Measurements from ENCODE around the gene DEPDC1. TPM values are rescaled to one million over a fixed set of nuclear protein-coding genes. Genes with fewer than 3 reads are reported as not detected.
A peak's percentile ranks its signal among the peaks of the same experiment; 100 is the strongest.

The DEPDC1 gene
- total RNA-seq, 1 experiment from 2014 or later, result 26.1 TPM

DNA sequence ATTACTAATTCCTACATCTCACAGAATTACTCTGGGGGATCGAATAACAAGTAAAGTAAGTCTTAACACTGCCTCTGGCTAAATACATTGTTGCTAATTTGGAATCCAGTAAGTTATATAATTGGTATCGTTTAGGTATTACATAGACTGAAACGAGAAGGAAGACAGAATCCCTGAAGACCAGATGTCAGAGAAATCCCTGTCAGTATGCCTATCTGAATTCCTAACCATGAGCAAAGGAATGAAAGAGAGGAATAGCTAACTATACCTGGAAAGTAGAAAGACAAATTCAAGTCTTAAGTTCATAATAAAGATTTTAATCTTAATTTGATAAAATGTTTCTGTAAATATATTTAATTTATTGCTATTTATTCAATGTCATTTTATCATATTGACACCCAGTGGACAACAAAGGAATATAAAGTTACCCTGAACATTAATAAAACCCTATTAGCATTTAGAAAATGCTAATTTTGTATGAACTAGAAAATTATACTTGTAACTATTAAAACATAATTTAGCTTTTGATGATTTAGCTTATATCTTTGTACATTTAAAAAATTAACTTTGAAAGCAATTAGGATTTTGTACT lies 11.4 kb downstream of the DEPDC1 start:
- Histone ChIP-seq H3K79me1 (ENCODE audit: insufficient read depth, low read depth, low read length, poor library complexity, severe bottlenecking) (no peaks in the 10 kb centered on the region), H4K20me1 (ENCODE audit: control insufficient read depth, insufficient read depth, insufficient read length) (no peaks in the 10 kb centered on the region), H3K9ac (ENCODE audit: extremely low read depth, insufficient read length, low read length) (no peak overlapping the region), H3K18ac (ENCODE audit: insufficient read length, low read depth, low read length) (no peak overlapping the region), H2BK15ac (ENCODE audit: low read depth, low read length) (no peak overlapping the region), H3K23me2 (ENCODE audit: insufficient read length, low read depth, low read length, poor library complexity, severe bottlenecking) (no peaks in the 10 kb centered on the region), H4K91ac (ENCODE audit: insufficient read length, low read depth, low read length) (no peak overlapping the region), H3T11ph (ENCODE audit: low read length) (no peak overlapping the region), H3K27me3 (ENCODE audit: insufficient read depth, low read length) (no peaks in the 10 kb centered on the region), H2BK120ac (ENCODE audit: low read depth, low read length, poor library complexity, severe bottlenecking) (no peak overlapping the region), H3K9me3 (ENCODE audit: control insufficient read depth, low read depth, low read length) (no peaks in the 10 kb centered on the region), H3K56ac (ENCODE audit: insufficient read length, low read depth, low read length) (no peak overlapping the region), H3K4me2 (ENCODE audit: insufficient read depth, insufficient read length, low read length) (no peak overlapping the region), H3K14ac (ENCODE audit: insufficient read depth, low read length) (no peak overlapping the region), H3K27ac (ENCODE audit: insufficient read length, low read depth, low read length) (no peak overlapping the region), H2AFZ (ENCODE audit: low read length) (no peak overlapping the region), H4K8ac (replicated peaks; ENCODE audit: insufficient read length, low read depth, low read length) (no peak overlapping the region), H2BK12ac (ENCODE audit: insufficient read length, low read depth, low read length) (no peak overlapping the region), H3K4ac (ENCODE audit: low read depth, low read length) (no peak overlapping the region), H3K23ac (ENCODE audit: insufficient read length, low read depth, low read length) (no peak overlapping the region), H3K79me2 (ENCODE audit: insufficient read depth, low read length) (no peaks in the 10 kb centered on the region; the same call in 1 of the 2 replicates), H2BK20ac (ENCODE audit: low read depth, low read length, poor library complexity, severe bottlenecking) (no peak overlapping the region), H2BK5ac (ENCODE audit: insufficient read length, low read length) (no peak overlapping the region), H2AK5ac (ENCODE audit: insufficient read length, low read length) (no peak overlapping the region), H3K4me1 (ENCODE audit: insufficient read depth, low read length) (no peaks in the 10 kb centered on the region), H4K5ac (ENCODE audit: insufficient read length, low read depth, low read length) (no peak overlapping the region)
- TF ChIP-seq, protein P1, sequence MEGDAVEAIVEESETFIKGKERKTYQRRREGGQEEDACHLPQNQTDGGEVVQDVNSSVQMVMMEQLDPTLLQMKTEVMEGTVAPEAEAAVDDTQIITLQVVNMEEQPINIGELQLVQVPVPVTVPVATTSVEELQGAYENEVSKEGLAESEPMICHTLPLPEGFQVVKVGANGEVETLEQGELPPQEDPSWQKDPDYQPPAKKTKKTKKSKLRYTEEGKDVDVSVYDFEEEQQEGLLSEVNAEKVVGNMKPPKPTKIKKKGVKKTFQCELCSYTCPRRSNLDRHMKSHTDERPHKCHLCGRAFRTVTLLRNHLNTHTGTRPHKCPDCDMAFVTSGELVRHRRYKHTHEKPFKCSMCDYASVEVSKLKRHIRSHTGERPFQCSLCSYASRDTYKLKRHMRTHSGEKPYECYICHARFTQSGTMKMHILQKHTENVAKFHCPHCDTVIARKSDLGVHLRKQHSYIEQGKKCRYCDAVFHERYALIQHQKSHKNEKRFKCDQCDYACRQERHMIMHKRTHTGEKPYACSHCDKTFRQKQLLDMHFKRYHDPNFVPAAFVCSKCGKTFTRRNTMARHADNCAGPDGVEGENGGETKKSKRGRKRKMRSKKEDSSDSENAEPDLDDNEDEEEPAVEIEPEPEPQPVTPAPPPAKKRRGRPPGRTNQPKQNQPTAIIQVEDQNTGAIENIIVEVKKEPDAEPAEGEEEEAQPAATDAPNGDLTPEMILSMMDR (conservative IDR thresholded peaks at IDR 0.05), result no peak
- peaks cover 34 to 77% (median 64%) of the 10 kb centered on the region in 3 experiments for H3K36me3 Mint-ChIP-seq (ENCODE audit: insufficient read depth in 1 of 3, low read depth in 3 of 3)
- DNase-seq, result no peak
- H3K4me1 Mint-ChIP-seq, result peaks cover 0 to 2% of the 10 kb centered on the region in 2 experiments; a peak in 1 of 4 replicates
- WGBS (ENCODE audit: extremely low coverage, insufficient read length, low lambda C conversion rate), result no CpG with 5 or more reads among the region's 3 CpGs
- H3K27ac Mint-ChIP-seq, result peak overlapping the region in 1 of 3 experiments; percentile 42; a peak in 1 of 7 replicates
- H3K9me3 Mint-ChIP-seq, result no peaks in the 10 kb centered on the region; a peak in 1 of 5 replicates
- H3K27me3 Mint-ChIP-seq (ENCODE audit: low read depth), result no peaks in the 10 kb centered on the region
- no peak overlapping the region for H3K4me3 Mint-ChIP-seq

Measured in H9 (cell line).